Neural cell (in vitro differentiated cells): ENCODE data around the gene RAB40C.

ENCODE experiments used
- EP300 ChIP-seq: fragments of 450-650 bp; conservative IDR thresholded peaks from 2 replicates; pipeline ENCODE4 v1.6.1; 2014; ENCODE audit warnings: antibody characterized with exemption, mild to moderate bottlenecking, moderate library complexity; ENCODE audit not compliant: poor library complexity, severe bottlenecking
- EZH2 ChIP-seq: fragments of 200-600, 300-800 bp; shearing (Covaris generic), sonication (generic); IDR thresholded peaks from 2 replicates; pipeline ENCODE4 v1.6.1; 2014; ENCODE audit warnings: antibody characterized with exemption, low read length, borderline replicate concordance, mild to moderate bottlenecking; ENCODE audit not compliant: insufficient read depth, poor library complexity, severe bottlenecking
- MXI1 ChIP-seq: fragments of 450-650 bp; conservative IDR thresholded peaks from 2 replicates; pipeline ENCODE4 v1.6.1; 2014; ENCODE audit warnings: antibody characterized with exemption, mild to moderate bottlenecking; ENCODE audit not compliant: poor library complexity, severe bottlenecking
- POLR2AphosphoS5 ChIP-seq: IDR thresholded peaks from 2 replicates; pipeline ENCODE4 v1.6.1; 2012
- RAD21 ChIP-seq: fragments of 450-650 bp; conservative IDR thresholded peaks from 2 replicates; pipeline ENCODE4 v1.6.1; 2014; ENCODE audit warnings: antibody characterized with exemption, mild to moderate bottlenecking, moderate library complexity
- SMC3 ChIP-seq: fragments of 450-650 bp; conservative IDR thresholded peaks from 2 replicates; pipeline ENCODE4 v1.6.1; 2014; ENCODE audit warnings: antibody characterized with exemption, mild to moderate bottlenecking, moderate library complexity; ENCODE audit not compliant: poor library complexity
- TAF1 ChIP-seq: IDR thresholded peaks from 2 replicates; pipeline ENCODE4 v1.6.1; 2012; ENCODE audit warnings: low read depth
- TF ChIP-seq, protein P1 (sequence below): fragments of 450-650 bp; IDR thresholded peaks from 2 replicates; pipeline ENCODE4 v1.5.1; 2014; ENCODE audit warnings: antibody characterized with exemption, mild to moderate bottlenecking, moderate library complexity; ENCODE audit not compliant: poor library complexity, severe bottlenecking
- TF ChIP-seq, protein P2 (sequence below): IDR thresholded peaks from 2 replicates; pipeline ENCODE4 v1.6.1; 2012; ENCODE audit warnings: borderline replicate concordance

DNA sequence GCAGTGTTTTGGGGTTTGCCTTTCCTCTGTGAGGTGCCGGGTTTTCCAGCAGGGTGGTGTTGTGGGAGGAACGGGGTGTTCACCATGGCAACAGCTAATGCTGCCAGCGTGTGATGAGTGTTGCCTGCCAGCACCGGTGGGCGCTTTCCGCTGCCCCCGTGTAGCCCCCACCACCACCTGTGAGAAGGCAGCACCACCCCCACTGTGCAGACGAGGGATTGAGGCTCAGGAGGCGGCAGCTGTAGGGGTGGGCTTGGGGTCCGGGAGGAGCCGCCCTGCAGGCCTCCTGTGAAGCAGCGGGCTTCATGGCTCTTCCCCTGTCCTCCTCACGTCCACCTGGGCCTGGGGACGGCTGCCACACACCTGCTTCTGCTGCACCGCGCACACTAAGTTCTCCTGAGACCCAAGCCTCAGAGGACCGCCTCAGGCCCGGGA lies 5.2 kb downstream of the RAB40C start:
- no peak for TF ChIP-seq EP300
- TF ChIP-seq, protein P1, sequence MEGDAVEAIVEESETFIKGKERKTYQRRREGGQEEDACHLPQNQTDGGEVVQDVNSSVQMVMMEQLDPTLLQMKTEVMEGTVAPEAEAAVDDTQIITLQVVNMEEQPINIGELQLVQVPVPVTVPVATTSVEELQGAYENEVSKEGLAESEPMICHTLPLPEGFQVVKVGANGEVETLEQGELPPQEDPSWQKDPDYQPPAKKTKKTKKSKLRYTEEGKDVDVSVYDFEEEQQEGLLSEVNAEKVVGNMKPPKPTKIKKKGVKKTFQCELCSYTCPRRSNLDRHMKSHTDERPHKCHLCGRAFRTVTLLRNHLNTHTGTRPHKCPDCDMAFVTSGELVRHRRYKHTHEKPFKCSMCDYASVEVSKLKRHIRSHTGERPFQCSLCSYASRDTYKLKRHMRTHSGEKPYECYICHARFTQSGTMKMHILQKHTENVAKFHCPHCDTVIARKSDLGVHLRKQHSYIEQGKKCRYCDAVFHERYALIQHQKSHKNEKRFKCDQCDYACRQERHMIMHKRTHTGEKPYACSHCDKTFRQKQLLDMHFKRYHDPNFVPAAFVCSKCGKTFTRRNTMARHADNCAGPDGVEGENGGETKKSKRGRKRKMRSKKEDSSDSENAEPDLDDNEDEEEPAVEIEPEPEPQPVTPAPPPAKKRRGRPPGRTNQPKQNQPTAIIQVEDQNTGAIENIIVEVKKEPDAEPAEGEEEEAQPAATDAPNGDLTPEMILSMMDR = no peak
- no peak for TF ChIP-seq MXI1
- no peak for TF ChIP-seq EZH2
- TF ChIP-seq SMC3 = no peak
- TF ChIP-seq, protein P2, sequence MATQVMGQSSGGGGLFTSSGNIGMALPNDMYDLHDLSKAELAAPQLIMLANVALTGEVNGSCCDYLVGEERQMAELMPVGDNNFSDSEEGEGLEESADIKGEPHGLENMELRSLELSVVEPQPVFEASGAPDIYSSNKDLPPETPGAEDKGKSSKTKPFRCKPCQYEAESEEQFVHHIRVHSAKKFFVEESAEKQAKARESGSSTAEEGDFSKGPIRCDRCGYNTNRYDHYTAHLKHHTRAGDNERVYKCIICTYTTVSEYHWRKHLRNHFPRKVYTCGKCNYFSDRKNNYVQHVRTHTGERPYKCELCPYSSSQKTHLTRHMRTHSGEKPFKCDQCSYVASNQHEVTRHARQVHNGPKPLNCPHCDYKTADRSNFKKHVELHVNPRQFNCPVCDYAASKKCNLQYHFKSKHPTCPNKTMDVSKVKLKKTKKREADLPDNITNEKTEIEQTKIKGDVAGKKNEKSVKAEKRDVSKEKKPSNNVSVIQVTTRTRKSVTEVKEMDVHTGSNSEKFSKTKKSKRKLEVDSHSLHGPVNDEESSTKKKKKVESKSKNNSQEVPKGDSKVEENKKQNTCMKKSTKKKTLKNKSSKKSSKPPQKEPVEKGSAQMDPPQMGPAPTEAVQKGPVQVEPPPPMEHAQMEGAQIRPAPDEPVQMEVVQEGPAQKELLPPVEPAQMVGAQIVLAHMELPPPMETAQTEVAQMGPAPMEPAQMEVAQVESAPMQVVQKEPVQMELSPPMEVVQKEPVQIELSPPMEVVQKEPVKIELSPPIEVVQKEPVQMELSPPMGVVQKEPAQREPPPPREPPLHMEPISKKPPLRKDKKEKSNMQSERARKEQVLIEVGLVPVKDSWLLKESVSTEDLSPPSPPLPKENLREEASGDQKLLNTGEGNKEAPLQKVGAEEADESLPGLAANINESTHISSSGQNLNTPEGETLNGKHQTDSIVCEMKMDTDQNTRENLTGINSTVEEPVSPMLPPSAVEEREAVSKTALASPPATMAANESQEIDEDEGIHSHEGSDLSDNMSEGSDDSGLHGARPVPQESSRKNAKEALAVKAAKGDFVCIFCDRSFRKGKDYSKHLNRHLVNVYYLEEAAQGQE = no peak
- TF ChIP-seq POLR2AphosphoS5 = no peak
- no peak for TF ChIP-seq RAD21
- TF ChIP-seq TAF1 = no peak
